Body of pancreas (tissue), 4 donors: ENCODE results near the gene SIRT7.

Experiments
- CTCF ChIP-seq, 7 experiments: fragments of 450-650 bp in 4 of 7; fragments of 200-600 bp in 3 of 7; sonication (generic) in 3 of 7; IDR thresholded peaks; one replicate each; pipeline ENCODE4 v1.5.1; 2016 to 2019; ENCODE audit warnings: antibody characterized with exemption in 7 of 7
- POLR2A ChIP-seq, 3 donors: fragments of 450-650 bp; IDR thresholded peaks; one replicate each; pipeline ENCODE4 v1.6.1; 2016; ENCODE audit warnings: antibody characterized with exemption in 3 of 3, mild to moderate bottlenecking in 2 of 3

- no peak for TF ChIP-seq CTCF (IDR thresholded peaks at IDR 0.05)
- no peak for TF ChIP-seq POLR2A (IDR thresholded peaks at IDR 0.05)
Measured at GRCh38 chr17:81906476-81907218, 11.3 kb downstream of the SIRT7 start.
